HCT116 (cell line): Measurements from ENCODE around the gene DHX16. TPM values are rescaled to one million over a fixed set of nuclear protein-coding genes. Genes with fewer than 3 reads are reported as not detected.

Experiments used
- ATAC-seq: fragments of 200-7000 bp; cut with Tn5 transposase; 2 replicates; pipeline ENCODE4 v1.9.1; 2020; ENCODE audit warnings: mild to moderate bottlenecking, moderate library complexity
- BruUV-seq: library from RNA; stranded (reverse); fragments of 400-500 nt; replicated peaks from 2 replicates; lab custom pipeline; 2021; lab: Mats Ljungman, UMichigan
- CTCF ChIA-PET: fragments of 300-600 bp; sonication (Branson Sonifier 250); formaldehyde crosslinking; loops from one replicate; lab custom pipeline; 2021; ENCODE audit warnings: antibody characterized with exemption; lab: Charles Lee
- POLR2A ChIA-PET: fragments of 300-600, 350-600 bp; sonication (Branson Sonifier 250); formaldehyde crosslinking; loops from one replicate; lab custom pipeline; 2021; ENCODE audit warnings: antibody characterized with exemption; lab: Charles Lee
- RAD21 ChIA-PET, 2 experiments: fragments of 300-600 bp; sonication (Branson Sonifier 250); formaldehyde crosslinking; loops; one replicate each; lab custom pipeline; 2023; ENCODE audit warnings: low total read pairs in 2 of 2; ENCODE audit not compliant: uncharacterized antibody in 2 of 2, unreplicated experiment in 2 of 2, low non-redundant PET in 1 of 2; lab: Charles Lee
- DNase-seq: peaks from one replicate; pipeline ENCODE4 v3.0.0-alpha.2; 2010; ENCODE audit warnings: low read depth, low spot score
- H2AFZ ChIP-seq: fragments of 200-600 bp; shearing (Covaris generic), sonication (generic); 2 replicates; pipeline ENCODE4 v1.6.1; 2017; ENCODE audit warnings: low read depth, mixed run types, mixed read lengths, antibody characterized with exemption, low read length; ENCODE audit not compliant: poor library complexity, severe bottlenecking
- H3K27ac ChIP-seq: 2 replicates; pipeline ENCODE4 v1.5.1; 2012; ENCODE audit warnings: low read depth, low read length
- H3K27me3 ChIP-seq: fragments of 200-600 bp; sonication (generic); 2 replicates; pipeline ENCODE4 v1.6.1; 2016; ENCODE audit warnings: mixed run types, low read length, mixed read lengths; ENCODE audit not compliant: insufficient read depth
- H3K36me3 ChIP-seq, 2 experiments: fragments of 200-500 bp in 1 of 2; fragments of 200-600 bp in 1 of 2; sonication (Bioruptor generic) in 1 of 2; sonication (generic) in 1 of 2; 2 replicates each; pipeline versions ENCODE4 v1.5.1 to v1.6.1; 2014 to 2016; ENCODE audit warnings: low read length in 2 of 2, inconsistent platforms in 1 of 2, mixed read lengths in 1 of 2, mixed run types in 1 of 2; ENCODE audit not compliant: insufficient read depth in 2 of 2, control insufficient read depth in 1 of 2
- H3K4me1 ChIP-seq, 2 experiments: fragments of 200-600 bp in 1 of 2; sonication (generic) in 1 of 2; 2 replicates each; pipeline versions ENCODE4 v1.5.1 to v1.6.1; 2012 to 2017; ENCODE audit warnings: low read length in 2 of 2, inconsistent platforms in 1 of 2, mild to moderate bottlenecking in 1 of 2, mixed read lengths in 1 of 2, mixed run types in 1 of 2, moderate library complexity in 1 of 2; ENCODE audit not compliant: insufficient read depth in 2 of 2, control insufficient read depth in 1 of 2
- H3K4me2 ChIP-seq: fragments of 200-600 bp; sonication (generic); 2 replicates; pipeline ENCODE4 v1.6.1; 2017; ENCODE audit warnings: mixed run types, low read length, mixed read lengths
- H3K4me3 ChIP-seq, 2 experiments: fragments of 200-600 bp in 1 of 2; sonication (generic) in 1 of 2; replicated peaks in 1 of 2; 2 replicates each; pipeline ENCODE4 v1.5.1; 2011 to 2016; ENCODE audit warnings: low read length in 2 of 2, control low read depth in 1 of 2, low read depth in 1 of 2, mild to moderate bottlenecking in 1 of 2, mixed read lengths in 1 of 2, mixed run types in 1 of 2
- H3K79me2 ChIP-seq: fragments of 200-600 bp; sonication (generic); 2 replicates; pipeline ENCODE4 v1.6.1; 2017; ENCODE audit warnings: mild to moderate bottlenecking, mixed run types, low read length, moderate library complexity, mixed read lengths; ENCODE audit not compliant: insufficient read depth
- H3K9ac ChIP-seq: fragments of 200-600 bp; sonication (generic); 2 replicates; pipeline ENCODE4 v1.6.1; 2016; ENCODE audit warnings: low read length, mixed read lengths
- H3K9me2 ChIP-seq: fragments of 200-600 bp; sonication (generic), shearing (Covaris generic); 2 replicates; pipeline ENCODE4 v1.6.1; 2017; ENCODE audit warnings: mixed run types, mild to moderate bottlenecking, moderate library complexity; ENCODE audit not compliant: insufficient read depth
- H3K9me3 ChIP-seq, 2 experiments: fragments of 200-500 bp in 1 of 2; fragments of 200-600 bp in 1 of 2; sonication (Bioruptor generic) in 1 of 2; sonication (generic) in 1 of 2; 2 replicates each; pipeline ENCODE4 v1.6.1; 2014 to 2017; ENCODE audit warnings: low read length in 2 of 2, mixed read lengths in 2 of 2, inconsistent platforms in 1 of 2, low read depth in 1 of 2, mild to moderate bottlenecking in 1 of 2, mixed run types in 1 of 2, moderate library complexity in 1 of 2; ENCODE audit not compliant: control insufficient read depth in 1 of 2, insufficient read depth in 1 of 2
- H4K20me1 ChIP-seq: fragments of 200-600 bp; sonication (generic), shearing (Covaris generic); 2 replicates; pipeline ENCODE4 v1.6.1; 2017; ENCODE audit warnings: mixed run types, mild to moderate bottlenecking, moderate library complexity; ENCODE audit not compliant: insufficient read depth
- CEBPB ChIP-seq: IDR thresholded peaks from 2 replicates; pipeline ENCODE4 v1.6.1; 2012; ENCODE audit warnings: low read depth
- EGR1 ChIP-seq: IDR thresholded peaks from 2 replicates; pipeline ENCODE4 v1.6.1; 2012; ENCODE audit warnings: low read depth
- EZH2 ChIP-seq: fragments of 200-600 bp; sonication (generic); IDR thresholded peaks from 2 replicates; pipeline ENCODE4 v1.6.1; 2017; ENCODE audit warnings: antibody characterized with exemption, mixed run types
- FOSL1 ChIP-seq: IDR thresholded peaks from 2 replicates; pipeline ENCODE4 v1.6.1; 2012; ENCODE audit warnings: low read depth
- POLR2A ChIP-seq: IDR thresholded peaks from 2 replicates; pipeline ENCODE4 v1.7.0; 2011; ENCODE audit warnings: borderline replicate concordance; ENCODE audit not compliant: insufficient read depth, insufficient read length; ENCODE audit errors: extremely low read depth
- POLR2AphosphoS5 ChIP-seq: IDR thresholded peaks from 2 replicates; pipeline ENCODE4 v1.6.1; 2011; ENCODE audit warnings: mild to moderate bottlenecking, low read depth, low read length, moderate library complexity
- RAD21 ChIP-seq: IDR thresholded peaks from 2 replicates; pipeline ENCODE4 v1.6.1; 2012; ENCODE audit warnings: low read depth, mild to moderate bottlenecking
- SP1 ChIP-seq: IDR thresholded peaks from 2 replicates; pipeline ENCODE4 v1.6.1; 2012; ENCODE audit warnings: low read depth
- TCF7L2 ChIP-seq: IDR thresholded peaks from 2 replicates; pipeline ENCODE4 v1.7.0; 2011; ENCODE audit warnings: borderline replicate concordance, inconsistent platforms; ENCODE audit not compliant: insufficient read depth, insufficient read length; ENCODE audit errors: extremely low read depth
- YY1 ChIP-seq: IDR thresholded peaks from 2 replicates; pipeline ENCODE4 v1.6.1; 2011; ENCODE audit warnings: low read length, low read depth, moderate library complexity, mild to moderate bottlenecking; ENCODE audit not compliant: insufficient replicate concordance; ENCODE audit errors: extremely low read depth
- ZFX ChIP-seq: fragments of 450-650 bp; IDR thresholded peaks from 2 replicates; pipeline ENCODE4 v1.6.1; 2017
- ZNF274 ChIP-seq: fragments of 200-500 bp; sonication (Bioruptor generic); IDR thresholded peaks from 2 replicates; pipeline ENCODE4 v1.6.1; 2014; ENCODE audit warnings: mild to moderate bottlenecking, low read depth, low read length, inconsistent platforms
- intact Hi-C: fragments of 100-400 bp; cut with micrococcal nuclease; formaldehyde crosslinking; loops from 2 replicates; pipeline ENCODE4 v1.10.0; 2022
- total RNA-seq: library from RNA; stranded (reverse); gene quantifications from one replicate; pipeline ENCODE4 v1.2.1, GENCODE V29; 2021; ENCODE audit not compliant: unreplicated experiment
- TF ChIP-seq, protein P1 (sequence below): IDR thresholded peaks from 2 replicates; pipeline ENCODE4 v1.6.1; 2012

Gene DHX16
- total RNA-seq, 1 experiment from 2014 or later: 46.0 TPM

DNA sequence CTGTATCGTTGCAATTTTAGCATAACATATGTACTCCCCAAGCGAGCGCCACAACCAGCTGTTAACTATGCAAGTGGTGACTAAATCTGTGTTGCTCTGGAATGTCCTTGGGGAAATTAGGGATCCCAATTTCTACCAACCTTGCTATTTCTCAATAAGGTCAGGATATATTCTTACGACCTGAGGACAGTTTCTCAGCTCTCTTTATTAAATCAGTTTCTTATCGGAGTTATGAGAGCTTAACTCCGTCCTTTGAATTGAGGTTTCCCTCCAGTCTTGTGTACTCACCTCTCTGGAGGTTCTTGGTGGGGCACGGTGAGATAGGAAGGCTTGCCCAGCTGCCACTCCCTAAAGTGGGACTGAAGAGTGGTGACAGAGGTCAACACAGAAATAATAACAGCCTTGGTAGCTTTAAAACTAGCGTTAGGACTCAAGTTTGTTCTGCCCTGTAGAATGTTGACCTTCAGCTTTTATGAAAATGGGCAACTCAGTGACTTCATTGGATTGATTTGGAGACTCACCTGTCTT is 54.5 kb downstream of the DHX16 start:
- DNase-seq: no peak
- no peak overlapping the region for H2AFZ ChIP-seq

DNA sequence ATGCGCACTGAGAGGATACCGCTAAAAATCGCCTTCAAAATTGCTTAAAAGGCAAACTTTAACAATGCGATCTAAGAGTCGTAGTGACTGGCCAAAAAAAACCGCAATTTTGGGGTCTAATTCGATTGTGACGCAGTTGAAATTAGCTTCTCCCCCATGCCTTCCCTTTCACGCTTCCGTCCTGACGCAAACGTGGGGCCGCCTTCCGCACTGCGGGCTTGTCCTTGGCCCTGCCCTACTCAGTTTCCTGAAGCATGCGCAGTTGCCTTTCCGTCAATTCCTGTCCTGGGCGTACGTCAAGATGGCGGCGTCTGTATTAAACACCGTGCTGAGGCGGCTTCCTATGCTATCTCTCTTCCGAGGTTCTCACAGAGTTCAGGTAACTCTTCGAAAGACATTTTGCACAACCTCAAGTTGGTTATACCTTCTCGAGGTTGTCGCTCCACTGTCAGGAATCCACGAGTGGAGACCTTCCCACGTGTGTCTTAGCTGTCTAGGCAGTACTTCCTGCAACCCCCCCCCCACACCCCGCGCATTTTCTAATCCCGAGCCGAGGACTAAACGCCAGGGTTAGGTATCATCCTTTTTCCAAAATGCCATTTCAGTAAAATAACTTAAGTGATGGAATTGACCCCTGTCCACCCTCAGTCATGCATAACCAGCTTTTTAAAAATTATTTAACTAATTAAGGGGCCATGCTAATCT is 55.1 kb downstream of the DHX16 start, which contains the start of gene MRPS18B:
TSS of gene MRPS18B (plus strand) at position 276 of the 705 bp plus-strand sequence. CDS start at position 302, 26 bp downstream.
- H3K4me1 ChIP-seq: peaks cover 13 to 40% of the 10 kb centered on the region in 2 experiments
- peaks cover 27 to 38% of the 10 kb centered on the region in 2 experiments for H3K36me3 ChIP-seq
- H3K9me2 ChIP-seq: no peaks in the 10 kb centered on the region
- H4K20me1 ChIP-seq: no peaks in the 10 kb centered on the region; the same call in 1 of the 2 replicates
- TSS peak; percentile 80 for BruUV-seq
- peak; percentile 96 for DNase-seq
- peak; percentile 83 for ATAC-seq
- TF ChIP-seq ZFX (no peak), TCF7L2 (no peak), SP1 (no peak), EZH2 (no peak), EGR1 (no peak), FOSL1 (no peak), POLR2A (peak; percentile 58), YY1 (peak; percentile 96), POLR2AphosphoS5 (peak; percentile 86)
- TF ChIP-seq, protein P1, sequence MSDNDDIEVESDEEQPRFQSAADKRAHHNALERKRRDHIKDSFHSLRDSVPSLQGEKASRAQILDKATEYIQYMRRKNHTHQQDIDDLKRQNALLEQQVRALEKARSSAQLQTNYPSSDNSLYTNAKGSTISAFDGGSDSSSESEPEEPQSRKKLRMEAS: no peak
- CTCF ChIA-PET: interaction anchor here (0.6 to 1.0 kb wide), 2 partner anchors 113 to 164 kb away, joined by 4 to 5 read pairs; no protein-coding TSS in a partner anchor
- H3K27me3 ChIP-seq: no peaks in the 10 kb centered on the region
- intact Hi-C loops: loop anchor here (1.0 to 10.0 kb wide), 4 partner anchors 9 to 197 kb away; partner anchors contain the start of genes ATAT1 and DHX16
- peak within 1 kb of the TSS; percentile 87 for H3K27ac ChIP-seq
- H3K79me2 ChIP-seq: peaks cover 65% of the 10 kb centered on the region
- H3K9me3 ChIP-seq: no peaks in the 10 kb centered on the region
- H3K4me3 ChIP-seq: peak within 1 kb of the TSS; percentile 92 to 94
- POLR2A ChIA-PET: interaction anchor here (0.6 to 1.6 kb wide), 10 partner anchors 9 to 113 kb away, joined by 3 to 7 read pairs (median 4); partner anchors contain the start of genes ATAT1, MDC1 and PRR3
- H3K9ac ChIP-seq: peak within 1 kb of the TSS; percentile 98
- RAD21 ChIA-PET: no interaction called here
- peak within 1 kb of the TSS; percentile 87 for H3K4me2 ChIP-seq
- no peak within 1 kb of the TSS for H2AFZ ChIP-seq

More for the DNA sequence above, 54.5 kb downstream of the DHX16 start:
- Histone ChIP-seq H3K4me1 (peaks cover 13 to 37% of the 10 kb centered on the region in 2 experiments), H3K27ac (peak overlapping the region; percentile 84), H3K4me2 (peak overlapping the region; percentile 85), H3K9me3 (no peaks in the 10 kb centered on the region), H3K9ac (peak overlapping the region; percentile 98), H3K9me2 (no peaks in the 10 kb centered on the region), H3K36me3 (peaks cover 31 to 44% of the 10 kb centered on the region in 2 experiments), H4K20me1 (no peaks in the 10 kb centered on the region; the same call in 1 of the 2 replicates), H3K27me3 (no peaks in the 10 kb centered on the region), H3K4me3 (peak overlapping the region; percentile 68 to 87), H3K79me2 (peaks cover 63% of the 10 kb centered on the region)
- intact Hi-C loops: loop anchor here (10.0 kb wide), 1 partner anchor 196 kb away; no protein-coding TSS in a partner anchor
- ChIA-PET RAD21 (no interaction called here), POLR2A (interaction anchor here (0.8 to 1.6 kb wide), 6 partner anchors 27 to 113 kb away, joined by 3 to 7 read pairs (median 4); no protein-coding TSS in a partner anchor), CTCF (interaction anchor here (1.0 kb wide), 1 partner anchor 112 kb away, joined by 5 read pairs; no protein-coding TSS in a partner anchor)
- no peak for ATAC-seq
- BruUV-seq: no TSS peak
- TF ChIP-seq ZFX (no peak), RAD21 (no peak), CEBPB (no peak), ZNF274 (no peak)
